A549 (cell line): ENCODE results near the gene RGS6.

Experiments
- BCL3 ChIP-seq: fragments of >200 bp; sonication (Bioruptor Twin); formaldehyde crosslinking; IDR thresholded peaks from 3 replicates; pipeline ENCODE4 v1.6.1; 2016
- CBX2 ChIP-seq: fragments of 200-600 bp; sonication (generic); IDR thresholded peaks from 2 replicates; pipeline ENCODE4 v1.6.1; 2016; ENCODE audit warnings: low read depth, mild to moderate bottlenecking, borderline replicate concordance
- CTCF ChIP-seq: fragments of >200 bp; sonication (Bioruptor Twin); formaldehyde crosslinking; IDR thresholded peaks from 3 replicates; pipeline ENCODE4 v1.5.1; 2016
- E2F6 ChIP-seq: IDR thresholded peaks from 2 replicates; pipeline ENCODE4 v1.6.1; 2012; ENCODE audit warnings: low read depth, borderline replicate concordance
- EP300 ChIP-seq, 2 experiments: fragments of >200 bp; sonication (Bioruptor Twin); formaldehyde crosslinking; IDR thresholded peaks; 2 replicates in 1 of 2; 3 replicates in 1 of 2; pipeline ENCODE4 v1.6.1; 2016 to 2017
- ESRRA ChIP-seq: fragments of 150-350 bp; IDR thresholded peaks from 2 replicates; pipeline ENCODE4 v1.6.1; 2014; ENCODE audit warnings: mild to moderate bottlenecking, low read length, borderline replicate concordance
- KDM5A ChIP-seq: fragments of 200-600 bp; sonication (generic); IDR thresholded peaks from 2 replicates; pipeline ENCODE4 v1.6.1; 2016; ENCODE audit warnings: antibody characterized with exemption, mild to moderate bottlenecking
- MAX ChIP-seq: IDR thresholded peaks from 2 replicates; pipeline ENCODE4 v1.6.1; 2012
- MAZ ChIP-seq: fragments of 150-350 bp; IDR thresholded peaks from 2 replicates; pipeline ENCODE4 v1.6.1; 2014; ENCODE audit warnings: antibody characterized with exemption, low read depth, low read length, borderline replicate concordance
- MYC ChIP-seq: IDR thresholded peaks from 2 replicates; pipeline ENCODE4 v1.6.1; 2012; ENCODE audit warnings: mild to moderate bottlenecking, inconsistent platforms, low read length, improper control_type of control experiment, borderline replicate concordance
- PBX3 ChIP-seq: IDR thresholded peaks from 2 replicates; pipeline ENCODE4 v1.6.1; 2012
- POLR2A ChIP-seq: IDR thresholded peaks from 2 replicates; pipeline ENCODE4 v1.6.1; 2012; ENCODE audit warnings: mild to moderate bottlenecking, low read length
- SMC3 ChIP-seq: fragments of >200 bp; sonication (Bioruptor Twin); formaldehyde crosslinking; IDR thresholded peaks from 3 replicates; pipeline ENCODE4 v1.6.1; 2018; ENCODE audit warnings: inconsistent platforms

- no peak for TF ChIP-seq CTCF
- no peak for TF ChIP-seq EP300 (IDR thresholded peaks at IDR 0.05)
- TF ChIP-seq KDM5A: no peak
- TF ChIP-seq MYC: no peak
- TF ChIP-seq E2F6: no peak
- TF ChIP-seq MAX: no peak
- no peak for TF ChIP-seq POLR2A
- TF ChIP-seq BCL3: no peak
- TF ChIP-seq ESRRA: no peak
- TF ChIP-seq MAZ: no peak
- no peak for TF ChIP-seq SMC3
- TF ChIP-seq CBX2: no peak
- TF ChIP-seq PBX3: no peak
Observed at GRCh38 chr14:72605096-72605920, 673.1 kb downstream of the RGS6 start.
